ENCODE data around the gene DNAI7. TPM values are rescaled to one million over a fixed set of nuclear protein-coding genes. Genes with fewer than 3 reads are reported as not detected.

DNAI7 gene
- total RNA-seq, 1 donor from 2014 or later, result not detected

- no peak overlapping the region for H3K4me3 ChIP-seq (ENCODE audit: low read depth, low read length)
- TF ChIP-seq CTCF (conservative IDR thresholded peaks at IDR 0.05; ENCODE audit: low read depth, low read length), result no peak
- DNase-seq (ENCODE audit: low read depth), result no peak
Observed at GRCh38 chr12:25058658-25059058, 136.3 kb downstream of the DNAI7 start.

Other genes starting within 250 kb of the DNAI7 start
- 14.6 and 67.7 TPM in 2 replicates for gene BCAT1, start 246.1 kb downstream of the DNAI7 start, total RNA-seq
- 11.4 and 16.6 TPM in 2 replicates for gene ETFRF1, start 77 bp upstream of the DNAI7 start, total RNA-seq
- 12.9 and 15.3 TPM in 2 replicates for gene KRAS, start 55.8 kb upstream of the DNAI7 start, total RNA-seq

All from epithelial cell of proximal tubule (primary cell).